ACHN (cell line): ENCODE measurements around the gene ZDHHC8.

Experiments used
- DNase-seq: peaks from one replicate; pipeline ENCODE4 v3.0.0-alpha.2; 2015
- in situ Hi-C: cut with HindIII; loops from 2 replicates; pipeline ENCODE4 v1.10.0; 2017; ENCODE audit warnings: low sequenced_read_pairs, low pct_ligation_motif_present, low pct_unique_long_range_greater_than_20kb

The ZDHHC8 gene

DNA sequence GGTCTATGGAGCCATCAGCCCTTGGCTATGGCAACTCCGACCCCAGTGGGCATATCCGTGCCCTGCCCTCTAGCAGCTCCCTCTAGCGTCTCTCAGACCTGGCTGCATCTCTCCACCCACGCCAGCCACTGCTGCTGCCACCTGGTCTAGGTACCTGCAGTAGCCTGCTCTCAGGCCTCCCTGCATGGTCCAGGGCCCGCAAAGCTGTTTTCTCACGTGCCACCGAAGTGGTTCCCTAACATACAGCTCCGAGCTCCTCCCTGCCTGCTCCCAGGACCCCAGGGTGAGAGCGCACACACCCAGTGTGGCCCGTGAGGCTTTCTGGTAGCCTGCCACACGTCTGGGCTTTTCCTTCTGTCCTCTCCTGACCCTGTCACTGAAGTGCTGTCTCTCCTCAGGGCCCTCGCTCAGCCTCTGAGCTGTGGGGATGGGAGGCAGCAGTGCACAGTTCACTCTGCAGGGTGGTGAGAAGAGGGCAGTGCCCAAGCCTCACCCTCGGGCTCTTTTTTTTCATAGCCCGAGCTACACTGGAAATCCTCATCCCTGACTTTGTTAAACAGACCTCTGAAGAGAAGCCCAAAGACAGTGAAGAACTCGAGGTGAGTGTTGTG is 37.3 kb upstream of the ZDHHC8 start:
- DNase-seq, result no peak
- in situ Hi-C loops, result no loop called here

DNA sequence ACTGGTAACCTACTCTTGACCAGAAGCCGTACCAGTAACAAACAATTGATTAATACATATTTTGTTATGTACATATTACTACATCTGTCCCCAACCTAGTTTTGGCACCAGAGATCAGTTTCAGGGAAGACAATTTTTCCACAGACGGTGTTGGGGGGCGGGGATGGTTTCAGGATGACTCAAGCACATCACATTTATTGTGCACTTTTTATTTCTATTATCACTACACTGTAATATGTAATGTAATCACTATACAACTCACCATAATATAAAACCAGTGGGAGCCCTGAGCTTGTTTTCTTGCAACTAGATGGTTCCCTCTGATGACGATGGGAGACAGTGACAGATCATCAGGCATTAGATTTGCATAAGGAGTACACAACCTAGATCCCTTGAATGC is 36.1 kb upstream of the ZDHHC8 start:
- in situ Hi-C loops, result no loop called here
- DNase-seq, result no peak

DNA sequence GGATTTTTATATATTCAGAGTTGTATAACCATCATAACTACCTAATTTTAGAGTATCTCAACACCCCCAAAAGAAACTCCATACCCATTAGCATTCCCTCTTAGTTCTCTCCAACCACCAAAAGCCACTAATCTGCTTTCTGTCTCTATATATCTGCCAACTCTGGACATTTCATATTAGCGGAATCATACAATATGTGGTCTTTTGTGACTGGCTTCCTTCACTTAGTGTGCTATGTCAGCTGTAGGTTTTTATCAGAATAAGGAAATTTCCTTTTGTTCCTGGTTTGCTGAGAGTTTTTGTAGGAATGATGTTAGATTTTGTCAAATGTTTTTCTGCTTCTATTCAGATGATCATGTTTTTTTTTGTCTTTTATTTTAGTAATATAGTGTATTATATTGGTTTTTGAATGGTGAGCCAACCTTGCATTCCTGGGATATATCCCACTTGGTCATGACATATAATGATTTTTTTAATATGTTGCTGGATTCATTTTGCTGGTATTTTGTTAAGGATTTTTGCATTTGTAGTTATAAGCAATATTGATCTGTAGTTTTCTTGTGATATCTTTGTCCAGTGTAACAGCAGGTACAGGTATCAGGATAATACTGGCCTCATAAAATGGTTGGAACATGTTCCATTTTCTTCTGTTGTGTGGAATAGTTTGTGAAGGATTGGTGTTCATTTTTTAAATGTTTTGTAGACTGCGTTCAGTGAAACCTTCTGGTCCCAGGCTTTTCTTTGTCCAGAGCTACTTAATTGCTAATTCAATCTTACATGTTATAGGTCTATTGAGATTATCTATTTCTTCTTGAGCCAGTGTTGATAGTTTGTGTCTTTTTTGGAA is 34.8 kb upstream of the ZDHHC8 start:
- no peak for DNase-seq
- in situ Hi-C loops, result no loop called here

DNA sequence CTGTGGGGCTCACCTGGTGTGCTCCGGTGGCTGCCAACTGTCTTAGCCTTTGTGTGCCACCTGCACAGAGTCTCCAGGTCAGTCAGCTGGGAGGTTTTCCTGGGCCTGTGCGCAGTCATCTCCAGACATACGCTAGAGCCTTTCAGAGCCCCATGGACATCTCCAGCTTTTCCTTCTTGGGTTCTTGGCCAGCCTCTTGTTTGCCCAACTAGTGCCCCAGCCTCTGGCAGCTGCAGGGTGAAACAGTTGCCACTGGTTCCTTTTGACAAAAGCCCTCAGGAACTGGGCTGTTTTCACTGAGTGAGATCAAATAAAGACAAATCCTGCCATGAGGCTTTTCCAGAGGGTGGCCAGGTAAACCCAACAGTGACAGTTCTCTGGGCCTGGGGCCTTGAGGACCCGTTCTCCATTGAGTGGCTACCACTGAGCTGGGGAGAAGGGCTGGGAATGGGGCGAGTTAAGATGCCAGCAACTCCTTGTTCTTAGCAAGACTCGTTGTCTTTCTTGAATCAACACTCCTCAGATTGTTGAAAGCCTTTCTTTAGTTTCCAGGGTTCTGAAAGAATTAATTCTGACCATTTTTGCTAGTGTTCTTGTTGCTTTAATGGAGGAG is 32.4 kb upstream of the ZDHHC8 start:
- in situ Hi-C loops, result no loop called here

DNA sequence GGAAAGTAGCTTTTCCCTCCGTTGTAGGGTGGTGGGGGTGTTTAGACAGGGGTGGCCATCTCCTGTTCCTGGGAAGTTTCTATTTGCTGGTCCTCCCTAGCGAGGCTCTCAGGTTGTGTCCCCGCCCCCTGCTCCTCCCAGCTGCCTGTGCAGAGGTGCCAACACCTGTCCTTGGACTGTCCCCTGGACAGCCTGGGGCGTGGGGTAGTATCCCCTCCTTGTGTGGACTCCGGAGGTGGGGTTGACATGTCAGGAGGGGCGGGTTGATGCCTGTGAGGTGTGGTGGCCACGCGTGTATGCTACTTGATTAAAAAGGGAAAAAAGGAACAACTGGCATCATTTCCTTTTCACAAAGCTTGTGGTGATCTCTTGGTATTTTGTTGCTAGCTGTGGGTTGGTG is 30.0 kb upstream of the ZDHHC8 start:
- DNase-seq, result no peak
- in situ Hi-C loops, result no loop called here

More for the DNA sequence above, 32.4 kb upstream of the ZDHHC8 start:
- no peak for DNase-seq

DNA sequence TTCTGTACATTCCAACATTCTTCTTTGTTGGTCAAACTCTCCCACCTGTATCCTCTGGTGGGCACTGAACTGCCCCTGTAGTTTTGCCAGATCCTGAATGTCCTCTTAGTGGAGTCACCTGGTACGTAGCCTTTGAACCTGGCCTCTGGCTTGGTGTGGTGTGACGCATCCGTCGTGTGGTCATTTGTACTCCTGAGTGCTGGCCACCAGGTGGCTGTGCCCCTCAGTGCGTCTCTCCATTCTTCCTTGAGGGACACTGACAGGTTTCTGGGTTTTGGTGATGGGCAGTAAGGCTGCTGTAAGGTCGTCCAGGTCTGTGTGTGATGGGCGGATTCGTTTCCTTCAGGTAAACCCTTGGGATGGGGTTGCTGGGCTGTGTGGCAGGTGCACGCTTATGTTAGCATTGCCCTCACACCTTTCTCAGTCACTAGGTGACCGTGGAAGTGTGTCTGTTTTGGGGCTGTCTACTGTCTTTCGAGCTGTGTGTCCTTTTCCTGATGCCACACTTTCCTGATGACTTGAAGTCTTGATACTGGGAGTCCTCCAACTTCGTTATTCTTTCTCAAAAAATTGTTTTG is 29.3 kb upstream of the ZDHHC8 start:
- DNase-seq, result no peak
- in situ Hi-C loops, result no loop called here

DNA sequence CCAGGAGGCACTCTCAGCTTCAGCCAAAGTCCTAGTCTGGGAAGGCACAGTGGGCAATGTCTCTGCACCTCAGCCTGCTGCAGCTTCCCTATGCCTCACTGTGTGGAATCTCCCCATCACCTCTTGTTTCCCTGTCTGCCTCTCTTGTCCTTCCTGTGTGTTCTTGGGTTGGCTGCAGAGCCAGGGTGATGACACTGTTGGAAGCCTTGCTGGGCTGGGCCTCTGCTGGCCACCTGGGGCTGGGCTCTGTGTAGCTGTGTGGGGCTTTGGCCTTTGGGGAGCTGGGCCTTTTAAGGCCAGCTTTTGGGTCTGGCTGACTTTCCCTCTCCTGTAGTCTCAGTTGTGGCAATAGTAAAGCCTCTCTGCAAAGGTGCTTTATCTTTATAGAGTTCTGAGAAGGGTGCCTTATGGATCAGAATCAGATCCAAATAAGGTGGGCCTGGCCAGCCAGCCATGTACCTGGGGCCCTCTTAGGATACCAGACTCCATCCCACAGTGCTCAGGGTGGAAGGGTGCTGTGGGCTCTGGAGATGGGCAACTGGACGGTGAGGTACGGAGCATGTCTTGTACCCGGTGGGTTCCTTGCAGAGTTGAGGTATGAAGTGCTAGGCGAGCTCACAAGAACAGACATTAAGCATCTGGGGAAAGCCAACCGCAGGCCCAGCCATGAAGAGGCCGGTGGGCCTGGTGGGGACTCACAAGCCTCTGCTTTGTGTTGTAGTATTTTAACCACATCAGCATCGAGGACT is 26.0 kb upstream of the ZDHHC8 start:
- DNase-seq, result no peak
- in situ Hi-C loops, result no loop called here

DNA sequence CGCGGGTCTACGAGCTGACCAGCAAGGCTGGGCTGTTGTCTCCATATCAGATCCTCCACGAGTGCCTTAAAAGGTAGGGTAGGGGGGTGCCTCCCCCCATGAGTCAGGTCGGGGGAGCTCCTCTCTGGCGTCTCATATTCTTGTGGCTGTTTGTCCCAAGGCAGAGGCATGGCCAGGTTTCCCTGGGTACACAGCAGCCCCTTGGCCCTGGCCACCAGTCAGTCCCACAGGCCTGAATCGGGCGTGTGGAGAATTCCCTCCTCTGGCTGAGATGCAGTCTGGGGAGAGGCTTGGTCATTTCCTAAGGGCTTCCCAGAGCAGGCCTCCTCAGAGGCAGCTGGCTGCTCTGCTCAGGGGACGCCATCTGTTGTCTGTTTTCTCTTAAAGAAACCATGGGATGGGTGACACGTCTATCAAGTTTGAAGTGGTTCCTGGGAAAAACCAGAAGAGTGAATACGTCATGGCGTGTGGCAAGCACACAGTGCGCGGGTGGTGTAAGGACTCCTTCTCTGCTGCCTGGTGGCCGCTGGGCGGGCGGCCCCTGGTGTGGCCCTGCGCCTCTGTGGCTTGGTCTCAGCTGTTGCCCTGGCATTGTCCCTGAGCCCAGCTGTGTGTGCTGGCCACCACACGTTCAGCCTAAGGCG is 25.3 kb upstream of the ZDHHC8 start:
- no peak for DNase-seq
- in situ Hi-C loops, result no loop called here

DNA sequence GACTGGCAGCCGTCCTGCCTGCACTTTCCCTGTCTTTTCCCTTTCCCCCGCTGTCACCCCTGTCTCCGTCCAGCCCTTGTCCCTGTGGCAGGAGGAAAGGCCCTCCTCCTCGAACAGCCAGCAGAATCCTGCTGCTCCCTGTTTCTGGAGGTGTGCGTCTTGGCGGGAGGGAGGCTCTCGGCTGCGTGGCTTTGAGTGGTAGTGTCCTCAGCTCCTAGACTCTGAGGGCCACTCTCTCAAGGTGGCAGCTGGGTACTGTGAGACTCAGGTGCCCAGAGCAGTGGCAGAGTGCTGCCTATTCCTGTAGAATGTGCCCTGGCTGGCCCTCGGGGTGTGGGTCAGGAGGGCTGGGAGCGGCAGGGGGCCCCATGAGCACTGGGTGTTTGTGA is 24.8 kb upstream of the ZDHHC8 start:
- in situ Hi-C loops, result no loop called here
- DNase-seq, result no peak

DNA sequence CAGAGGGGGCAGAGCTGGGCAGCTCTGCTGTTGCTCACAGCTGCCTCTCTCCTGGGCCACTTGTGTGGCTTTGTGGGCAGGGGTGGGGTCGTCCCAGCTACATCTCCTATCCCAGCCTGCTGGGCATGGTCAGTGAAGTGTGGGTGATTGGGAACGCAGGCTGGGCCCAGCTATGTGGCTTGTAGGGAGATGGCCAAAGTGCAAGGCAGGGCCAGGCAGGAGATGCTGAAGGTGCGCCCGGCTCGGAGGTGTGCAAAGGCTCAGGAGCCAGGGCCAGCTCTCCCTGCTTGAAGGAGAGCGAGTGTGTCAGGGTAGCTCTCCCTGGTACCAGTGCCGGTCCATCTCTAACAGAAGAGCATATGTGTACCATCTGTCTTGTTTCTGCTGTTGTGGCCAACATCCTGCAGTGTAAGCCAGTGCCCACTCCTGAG is 24.1 kb upstream of the ZDHHC8 start:
- no peak for DNase-seq
- in situ Hi-C loops, result no loop called here

DNA sequence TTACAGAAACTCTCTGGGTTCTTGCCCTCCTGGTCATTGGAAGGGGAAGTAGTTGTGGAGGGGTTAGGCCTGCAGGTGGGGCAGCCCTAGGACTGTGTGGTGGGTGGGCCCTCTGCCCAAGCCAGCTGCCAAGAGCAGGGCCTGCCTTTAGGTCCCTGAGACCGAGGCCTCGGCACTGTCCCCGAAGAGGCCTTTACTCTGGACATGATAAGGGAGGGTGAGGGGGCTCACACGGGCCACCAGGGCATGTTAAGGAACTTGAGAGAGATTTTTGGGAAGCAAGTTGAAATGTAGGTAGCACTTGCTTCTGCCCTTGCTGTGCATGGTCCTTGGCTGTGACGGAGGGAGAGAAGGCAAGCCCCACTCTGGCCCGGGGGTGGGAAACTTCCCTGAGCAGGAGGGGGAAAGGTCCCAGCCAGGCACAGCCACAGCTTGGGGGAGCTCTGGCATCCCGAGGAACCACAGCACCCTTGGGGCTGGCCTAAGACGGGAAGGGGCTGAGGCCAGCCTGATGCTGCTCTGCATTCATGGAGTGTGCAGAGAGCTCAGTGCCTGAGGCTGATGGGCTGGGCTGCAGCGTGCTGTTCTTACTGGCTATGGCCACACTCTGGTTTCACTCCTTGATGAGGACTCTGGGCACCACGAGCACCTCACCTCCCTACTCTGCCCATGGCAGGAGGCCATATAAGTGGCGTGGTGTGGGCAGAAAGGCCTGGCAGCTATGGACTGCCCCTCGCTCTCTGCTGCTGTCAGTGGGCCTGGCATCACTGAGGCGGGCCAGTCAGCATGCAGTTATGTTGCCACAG is 23.4 kb upstream of the ZDHHC8 start:
- no peak for DNase-seq
- in situ Hi-C loops, result no loop called here

DNA sequence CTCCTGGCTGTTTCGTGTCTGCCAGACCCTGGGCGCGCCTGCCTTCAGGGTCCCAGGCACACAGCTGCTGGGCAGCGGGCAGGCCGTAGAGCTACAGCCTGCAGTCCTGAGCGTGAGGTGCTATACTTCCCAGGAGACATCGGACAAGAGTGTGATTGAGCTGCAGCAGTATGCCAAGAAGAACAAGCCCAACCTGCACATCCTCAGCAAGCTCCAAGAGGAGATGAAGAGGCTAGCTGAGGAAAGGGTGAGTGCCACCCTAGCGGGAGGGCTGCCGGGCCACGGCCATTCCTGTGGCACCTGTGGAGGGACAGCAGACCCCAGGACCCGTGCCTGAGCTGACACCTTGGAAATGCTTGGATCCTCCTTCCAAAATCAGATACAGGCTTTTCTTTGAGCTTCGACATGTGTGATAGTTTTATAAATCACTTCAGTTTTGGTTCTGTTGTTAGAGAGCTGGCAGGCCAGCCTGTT is 22.8 kb upstream of the ZDHHC8 start:
- in situ Hi-C loops, result no loop called here
- no peak for DNase-seq

DNA sequence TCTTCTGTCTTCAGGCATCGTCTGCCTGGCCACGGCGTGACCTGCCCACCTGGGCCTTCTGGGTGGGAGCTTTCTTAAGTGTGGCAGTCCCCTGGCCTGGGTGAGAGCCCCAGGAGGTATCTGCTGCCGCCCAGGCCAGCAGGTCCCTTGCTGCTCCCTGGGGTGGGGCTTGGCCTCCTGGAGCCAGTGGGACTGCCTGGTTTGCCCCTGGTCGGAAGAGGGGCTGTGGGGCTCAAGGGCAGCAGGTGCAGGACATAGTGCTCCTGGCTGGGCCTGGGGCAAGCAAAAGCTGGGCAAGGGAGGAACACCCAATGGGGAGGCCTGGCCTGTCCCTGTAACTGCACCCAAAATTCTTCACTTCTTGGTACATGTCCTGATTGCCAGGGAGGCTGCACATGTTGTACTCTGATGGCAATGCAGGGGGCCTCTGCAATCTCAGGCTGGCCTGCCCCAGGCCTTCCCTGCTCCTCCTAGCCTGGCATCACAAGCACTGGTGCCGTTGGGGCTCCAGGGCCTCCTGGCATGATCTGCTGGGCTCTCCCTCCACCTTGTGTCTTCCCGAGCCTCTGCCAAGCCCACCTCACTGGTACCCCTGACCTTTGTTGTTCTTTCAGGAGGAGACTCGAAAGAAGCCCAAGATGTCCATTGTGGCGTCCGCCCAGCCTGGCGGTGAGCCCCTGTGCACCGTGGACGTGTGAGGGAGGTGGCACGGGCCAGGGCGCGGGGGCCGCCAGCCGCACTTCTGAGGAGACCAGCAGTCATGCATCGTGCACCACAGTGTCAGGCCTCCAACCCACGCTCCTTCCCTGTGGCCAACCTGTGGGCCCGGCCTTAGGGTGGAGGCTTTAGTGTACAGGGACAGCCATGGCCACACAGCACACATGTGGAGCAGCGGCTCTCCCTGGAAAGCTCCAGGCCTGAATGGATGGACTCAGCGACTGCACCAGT is 21.9 kb upstream of the ZDHHC8 start:
- no peak for DNase-seq
- in situ Hi-C loops, result no loop called here

DNA sequence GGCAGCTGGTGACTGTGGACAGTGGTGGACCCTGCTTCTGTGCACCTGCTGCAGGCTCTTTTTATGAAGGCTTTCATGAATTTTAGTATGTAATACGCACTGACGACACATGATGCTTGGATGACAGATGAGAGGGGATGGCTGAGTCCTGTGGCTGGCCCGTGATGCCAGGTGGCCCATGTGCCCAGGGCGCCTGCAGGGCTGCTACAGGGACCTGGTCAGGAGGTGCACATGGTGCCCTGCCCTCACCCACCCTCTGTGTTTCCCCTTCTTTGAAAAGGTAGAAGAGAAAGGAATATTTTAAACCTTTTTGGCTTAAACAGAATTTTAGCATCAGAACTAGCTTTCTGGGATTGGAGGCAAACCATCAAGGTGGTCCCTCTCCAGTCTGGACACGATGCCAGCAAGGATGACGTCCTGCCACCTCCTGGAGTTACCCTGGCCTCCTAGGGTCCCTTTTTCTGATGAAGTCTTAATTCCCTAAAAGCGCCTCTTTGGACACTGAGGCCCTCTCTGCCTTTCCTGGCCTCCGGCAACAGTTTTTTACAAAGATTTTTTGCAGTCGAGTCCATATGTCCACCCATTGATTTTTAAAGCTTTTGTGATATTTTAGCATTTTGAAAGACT is 21.1 kb upstream of the ZDHHC8 start:
- in situ Hi-C loops, result no loop called here
- DNase-seq, result no peak

DNA sequence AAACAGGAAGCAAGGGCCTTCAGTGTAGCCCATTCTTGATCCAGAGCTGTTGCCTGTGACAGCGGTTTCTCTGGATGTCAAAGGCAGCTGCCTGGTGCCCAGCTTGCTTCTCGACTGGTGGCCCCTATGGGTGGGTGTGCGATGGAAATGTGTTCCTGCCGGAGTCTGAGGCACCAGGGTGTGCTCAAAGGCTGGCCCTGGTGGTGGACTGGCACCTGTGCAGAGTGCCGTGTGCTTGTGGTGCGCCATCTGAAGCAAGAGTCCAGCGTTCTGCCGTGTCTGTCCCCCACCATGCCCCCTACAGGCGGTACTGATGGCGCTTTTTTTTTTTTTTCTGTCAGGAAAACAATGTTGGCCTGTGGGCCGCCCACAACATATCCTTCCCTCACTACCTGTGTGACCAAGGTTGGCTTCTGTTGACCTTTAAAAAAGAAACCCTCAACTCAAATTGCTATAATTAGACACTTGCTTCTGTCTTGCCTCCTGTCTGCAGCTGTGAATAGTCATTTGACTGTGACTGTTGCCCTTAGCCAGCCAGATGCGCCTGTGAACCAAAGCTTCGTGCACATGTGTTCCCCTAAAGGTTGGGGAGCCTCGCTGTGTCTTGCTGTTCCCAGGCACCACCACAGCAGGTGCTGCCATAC is 20.4 kb upstream of the ZDHHC8 start:
- peak; percentile 40 for DNase-seq
- in situ Hi-C loops, result no loop called here
